ENCODE measurements around the gene CHRNA7.

DNA sequence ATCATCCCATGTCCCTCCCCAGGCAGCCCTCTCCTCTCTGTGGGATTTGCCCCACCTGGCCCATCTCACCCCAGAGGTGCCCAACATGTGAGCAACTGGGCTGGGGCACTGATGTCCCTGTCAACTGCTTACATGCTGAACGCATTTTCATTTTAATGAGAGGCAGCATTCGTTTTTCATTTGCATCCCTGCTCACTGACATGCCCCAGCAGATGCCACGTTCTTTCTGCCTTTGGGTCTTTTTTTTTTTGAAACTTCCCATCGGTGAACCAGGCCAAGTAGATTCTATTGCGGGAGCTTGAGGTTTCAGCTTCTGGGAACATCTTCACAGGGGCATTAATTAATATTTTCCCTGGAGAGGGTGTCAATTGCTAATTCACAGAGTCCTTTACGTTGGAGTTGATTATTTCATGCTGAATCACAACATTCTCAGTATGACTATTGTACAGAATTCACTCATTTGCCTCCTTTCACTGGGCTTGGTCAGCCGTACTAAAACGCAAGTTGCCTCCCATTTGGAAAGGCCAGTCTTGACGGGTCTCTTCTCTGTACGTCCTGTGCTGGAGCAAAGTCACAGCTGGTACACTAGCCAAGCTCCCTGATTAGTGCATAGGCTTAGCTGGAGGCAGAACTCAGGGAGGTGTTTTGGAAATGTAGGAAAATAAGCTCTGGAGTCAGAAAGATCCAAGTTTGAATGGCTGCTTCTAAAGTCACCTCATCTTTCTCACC is 69.8 kb downstream of the CHRNA7 start:
- TF ChIP-seq, protein P1, sequence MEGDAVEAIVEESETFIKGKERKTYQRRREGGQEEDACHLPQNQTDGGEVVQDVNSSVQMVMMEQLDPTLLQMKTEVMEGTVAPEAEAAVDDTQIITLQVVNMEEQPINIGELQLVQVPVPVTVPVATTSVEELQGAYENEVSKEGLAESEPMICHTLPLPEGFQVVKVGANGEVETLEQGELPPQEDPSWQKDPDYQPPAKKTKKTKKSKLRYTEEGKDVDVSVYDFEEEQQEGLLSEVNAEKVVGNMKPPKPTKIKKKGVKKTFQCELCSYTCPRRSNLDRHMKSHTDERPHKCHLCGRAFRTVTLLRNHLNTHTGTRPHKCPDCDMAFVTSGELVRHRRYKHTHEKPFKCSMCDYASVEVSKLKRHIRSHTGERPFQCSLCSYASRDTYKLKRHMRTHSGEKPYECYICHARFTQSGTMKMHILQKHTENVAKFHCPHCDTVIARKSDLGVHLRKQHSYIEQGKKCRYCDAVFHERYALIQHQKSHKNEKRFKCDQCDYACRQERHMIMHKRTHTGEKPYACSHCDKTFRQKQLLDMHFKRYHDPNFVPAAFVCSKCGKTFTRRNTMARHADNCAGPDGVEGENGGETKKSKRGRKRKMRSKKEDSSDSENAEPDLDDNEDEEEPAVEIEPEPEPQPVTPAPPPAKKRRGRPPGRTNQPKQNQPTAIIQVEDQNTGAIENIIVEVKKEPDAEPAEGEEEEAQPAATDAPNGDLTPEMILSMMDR (IDR thresholded peaks at IDR 0.05) = no peak
- no peak for TF ChIP-seq POLR2A (IDR thresholded peaks at IDR 0.05)

Measured in uterus (tissue), 2 donors.